WTC11 (cell line): Measurements from ENCODE around the gene PIRT. TPM values are rescaled to one million over a fixed set of nuclear protein-coding genes. Genes with fewer than 3 reads are reported as not detected.

Experiments
- ATAC-seq: fragments of 200-7000 bp; cut with Tn5 transposase; 2 replicates; pipeline ENCODE4 v1.10.0; 2021; ENCODE audit warnings: mild to moderate bottlenecking, moderate library complexity
- CTCF ChIA-PET: fragments of 300-600 bp; sonication (Branson Sonifier 250); formaldehyde crosslinking; loops from one replicate; lab custom pipeline; 2021; ENCODE audit warnings: antibody characterized with exemption; lab: Charles Lee
- POLR2A ChIA-PET: fragments of 350-600 bp; sonication (Branson Sonifier 250); formaldehyde crosslinking; loops from one replicate; lab custom pipeline; 2021; ENCODE audit warnings: antibody characterized with exemption; lab: Charles Lee
- DNase-seq: peaks from one replicate; pipeline ENCODE4 v3.0.0; 2021; ENCODE audit warnings: low spot score
- H3K27ac Mint-ChIP-seq: 2 replicates; pipeline ENCODE4 v1.8.0; 2021; ENCODE audit warnings: mixed read lengths
- H3K27me3 Mint-ChIP-seq: 2 replicates; pipeline ENCODE4 v1.8.0; 2021; ENCODE audit warnings: low read depth, mild to moderate bottlenecking, moderate library complexity, mixed read lengths
- H3K36me3 Mint-ChIP-seq: 2 replicates; pipeline ENCODE4 v1.8.0; 2021; ENCODE audit warnings: mixed read lengths
- H3K4me1 Mint-ChIP-seq: 2 replicates; pipeline ENCODE4 v1.8.0; 2022; ENCODE audit warnings: mixed read lengths
- H3K4me3 Mint-ChIP-seq: 2 replicates; pipeline ENCODE4 v1.8.0; 2021; ENCODE audit warnings: mild to moderate bottlenecking, moderate library complexity, mixed read lengths
- H3K9me3 Mint-ChIP-seq: 2 replicates; pipeline ENCODE4 v1.8.0; 2021; ENCODE audit warnings: mixed read lengths
- CBFB ChIP-seq: sonication (generic); formaldehyde crosslinking; IDR thresholded peaks from 2 replicates; pipeline ENCODE4 v1.8.1; 2022; ENCODE audit warnings: mild to moderate bottlenecking, low read depth, missing genetic modification reagents
- CREM ChIP-seq: sonication (generic); formaldehyde crosslinking; IDR thresholded peaks from 2 replicates; pipeline ENCODE4 v1.8.1; 2022; ENCODE audit warnings: mild to moderate bottlenecking, missing genetic modification reagents, moderate library complexity
- GABPB1 ChIP-seq: sonication (generic); formaldehyde crosslinking; IDR thresholded peaks from 2 replicates; pipeline ENCODE4 v1.8.1; 2023; ENCODE audit warnings: mild to moderate bottlenecking, missing genetic modification reagents
- NFE2L1 ChIP-seq: sonication (generic); formaldehyde crosslinking; IDR thresholded peaks from 2 replicates; pipeline ENCODE4 v1.8.1; 2023; ENCODE audit warnings: missing genetic modification reagents
- NR1H2 ChIP-seq: sonication (generic); formaldehyde crosslinking; IDR thresholded peaks from 2 replicates; pipeline ENCODE4 v1.9.0; 2021; ENCODE audit warnings: mild to moderate bottlenecking, moderate library complexity, missing genetic modification reagents
- SMAD3 ChIP-seq: sonication (generic); formaldehyde crosslinking; IDR thresholded peaks from 2 replicates; pipeline ENCODE4 v1.8.0; 2022; ENCODE audit warnings: missing genetic modification reagents, mild to moderate bottlenecking, borderline replicate concordance
- TEAD4 ChIP-seq: sonication (generic); formaldehyde crosslinking; IDR thresholded peaks from 2 replicates; pipeline ENCODE4 v1.8.0; 2022; ENCODE audit warnings: mild to moderate bottlenecking, missing genetic modification reagents
- total RNA-seq: library from RNA; stranded (reverse); gene quantifications from 3 replicates; pipeline ENCODE4 v1.2.3, GENCODE V29; 2021
- TF ChIP-seq, protein P1 (sequence below): fragments of 250-450 bp; sonication (Bioruptor Pico); IDR thresholded peaks from 2 replicates; pipeline ENCODE4 v1.9.0; 2021; ENCODE audit warnings: mild to moderate bottlenecking, borderline replicate concordance
- TF ChIP-seq, protein P2 (sequence below): sonication (generic); formaldehyde crosslinking; IDR thresholded peaks from 2 replicates; pipeline ENCODE4 v1.8.1; 2022; ENCODE audit warnings: mild to moderate bottlenecking, moderate library complexity, missing genetic modification reagents
- TF ChIP-seq, protein P3 (sequence below): fragments of 200-600 bp; IDR thresholded peaks from 2 replicates; pipeline ENCODE4 v1.8.0; 2022; ENCODE audit warnings: antibody characterized with exemption
- TF ChIP-seq, protein P4 (sequence below): sonication (generic); formaldehyde crosslinking; IDR thresholded peaks from 2 replicates; pipeline ENCODE4 v1.8.1; 2022; ENCODE audit warnings: low read depth, mild to moderate bottlenecking, moderate library complexity, missing genetic modification reagents, borderline replicate concordance
- TF ChIP-seq, protein P5 (sequence below): sonication (generic); formaldehyde crosslinking; IDR thresholded peaks from 2 replicates; pipeline ENCODE4 v1.8.1; 2023; ENCODE audit warnings: mild to moderate bottlenecking, missing genetic modification reagents, borderline replicate concordance
- TF ChIP-seq, protein P6 (sequence below): sonication (generic); formaldehyde crosslinking; IDR thresholded peaks from 2 replicates; pipeline ENCODE4 v1.8.0; 2023; ENCODE audit warnings: missing genetic modification reagents

The PIRT gene
- total RNA-seq, 1 experiment from 2014 or later, result not detected

DNA sequence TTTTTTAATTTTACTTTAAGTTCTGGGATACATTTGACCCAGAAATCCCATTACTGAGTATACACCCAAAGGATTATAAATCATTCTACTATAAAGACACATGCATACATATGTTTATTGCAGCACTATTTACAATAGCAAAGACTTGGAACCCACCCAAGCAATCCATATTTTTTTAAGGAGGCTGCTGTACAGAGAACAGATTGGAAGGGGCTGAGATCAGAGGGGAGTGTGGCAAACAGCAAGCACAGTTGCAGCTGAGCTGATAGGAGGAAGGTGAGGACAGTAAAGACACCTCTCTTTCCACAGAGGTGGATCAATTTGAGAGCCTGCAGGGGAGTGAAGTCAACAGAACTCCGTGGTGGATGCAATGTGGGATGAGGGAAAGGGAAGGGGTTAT is 23.8 kb downstream of the PIRT start (continued):
- TF ChIP-seq NR1H2 (no peak), CBFB (CRISPR knock-in tag) (no peak), CREM (no peak)
- TF ChIP-seq, protein P1, sequence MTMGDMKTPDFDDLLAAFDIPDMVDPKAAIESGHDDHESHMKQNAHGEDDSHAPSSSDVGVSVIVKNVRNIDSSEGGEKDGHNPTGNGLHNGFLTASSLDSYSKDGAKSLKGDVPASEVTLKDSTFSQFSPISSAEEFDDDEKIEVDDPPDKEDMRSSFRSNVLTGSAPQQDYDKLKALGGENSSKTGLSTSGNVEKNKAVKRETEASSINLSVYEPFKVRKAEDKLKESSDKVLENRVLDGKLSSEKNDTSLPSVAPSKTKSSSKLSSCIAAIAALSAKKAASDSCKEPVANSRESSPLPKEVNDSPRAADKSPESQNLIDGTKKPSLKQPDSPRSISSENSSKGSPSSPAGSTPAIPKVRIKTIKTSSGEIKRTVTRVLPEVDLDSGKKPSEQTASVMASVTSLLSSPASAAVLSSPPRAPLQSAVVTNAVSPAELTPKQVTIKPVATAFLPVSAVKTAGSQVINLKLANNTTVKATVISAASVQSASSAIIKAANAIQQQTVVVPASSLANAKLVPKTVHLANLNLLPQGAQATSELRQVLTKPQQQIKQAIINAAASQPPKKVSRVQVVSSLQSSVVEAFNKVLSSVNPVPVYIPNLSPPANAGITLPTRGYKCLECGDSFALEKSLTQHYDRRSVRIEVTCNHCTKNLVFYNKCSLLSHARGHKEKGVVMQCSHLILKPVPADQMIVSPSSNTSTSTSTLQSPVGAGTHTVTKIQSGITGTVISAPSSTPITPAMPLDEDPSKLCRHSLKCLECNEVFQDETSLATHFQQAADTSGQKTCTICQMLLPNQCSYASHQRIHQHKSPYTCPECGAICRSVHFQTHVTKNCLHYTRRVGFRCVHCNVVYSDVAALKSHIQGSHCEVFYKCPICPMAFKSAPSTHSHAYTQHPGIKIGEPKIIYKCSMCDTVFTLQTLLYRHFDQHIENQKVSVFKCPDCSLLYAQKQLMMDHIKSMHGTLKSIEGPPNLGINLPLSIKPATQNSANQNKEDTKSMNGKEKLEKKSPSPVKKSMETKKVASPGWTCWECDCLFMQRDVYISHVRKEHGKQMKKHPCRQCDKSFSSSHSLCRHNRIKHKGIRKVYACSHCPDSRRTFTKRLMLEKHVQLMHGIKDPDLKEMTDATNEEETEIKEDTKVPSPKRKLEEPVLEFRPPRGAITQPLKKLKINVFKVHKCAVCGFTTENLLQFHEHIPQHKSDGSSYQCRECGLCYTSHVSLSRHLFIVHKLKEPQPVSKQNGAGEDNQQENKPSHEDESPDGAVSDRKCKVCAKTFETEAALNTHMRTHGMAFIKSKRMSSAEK, result no peak

DNA sequence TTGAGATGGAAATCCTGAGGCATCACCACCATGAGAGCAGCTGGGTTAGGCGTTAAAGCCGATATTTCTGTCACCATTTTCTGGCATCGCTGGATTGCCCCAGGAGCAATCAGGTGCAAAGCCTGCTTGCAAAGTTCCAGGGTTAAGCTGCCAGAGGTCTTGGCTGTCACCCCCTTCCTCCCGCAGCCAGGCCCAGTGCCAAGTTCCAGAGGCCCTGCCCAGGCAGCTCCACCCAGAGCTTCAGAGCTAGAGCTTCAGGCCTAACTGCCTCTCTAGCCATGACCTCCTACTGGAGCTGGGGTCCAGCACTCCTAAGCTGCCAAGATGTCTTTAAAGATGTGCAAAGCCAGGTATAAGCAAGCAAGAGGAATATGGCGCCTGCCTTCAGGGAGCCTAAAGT is 25.2 kb downstream of the PIRT start:
- Mint-ChIP-seq H3K27ac (no peak overlapping the region), H3K36me3 (no peaks in the 10 kb centered on the region), H3K9me3 (no peaks in the 10 kb centered on the region), H3K4me1 (no peaks in the 10 kb centered on the region), H3K27me3 (peaks cover 3% of the 10 kb centered on the region; the same call in 1 of the 2 replicates)
- DNase-seq (no peak), ATAC-seq (no peak)
- ChIA-PET POLR2A (interaction anchor here (0.7 kb wide), 1 partner anchor 1208 kb away, joined by 3 read pairs; the partner anchor contains the start of gene MAP2K4), CTCF (interaction anchor here (0.7 to 1.7 kb wide), 2 partner anchors 32 to 40 kb away, joined by 3 to 5 read pairs; no protein-coding TSS in a partner anchor)
- TF ChIP-seq, protein P2, sequence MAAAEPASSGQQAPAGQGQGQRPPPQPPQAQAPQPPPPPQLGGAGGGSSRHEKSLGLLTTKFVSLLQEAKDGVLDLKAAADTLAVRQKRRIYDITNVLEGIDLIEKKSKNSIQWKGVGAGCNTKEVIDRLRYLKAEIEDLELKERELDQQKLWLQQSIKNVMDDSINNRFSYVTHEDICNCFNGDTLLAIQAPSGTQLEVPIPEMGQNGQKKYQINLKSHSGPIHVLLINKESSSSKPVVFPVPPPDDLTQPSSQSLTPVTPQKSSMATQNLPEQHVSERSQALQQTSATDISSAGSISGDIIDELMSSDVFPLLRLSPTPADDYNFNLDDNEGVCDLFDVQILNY (CRISPR knock-in tag), result no peak
- TF ChIP-seq, protein P3, sequence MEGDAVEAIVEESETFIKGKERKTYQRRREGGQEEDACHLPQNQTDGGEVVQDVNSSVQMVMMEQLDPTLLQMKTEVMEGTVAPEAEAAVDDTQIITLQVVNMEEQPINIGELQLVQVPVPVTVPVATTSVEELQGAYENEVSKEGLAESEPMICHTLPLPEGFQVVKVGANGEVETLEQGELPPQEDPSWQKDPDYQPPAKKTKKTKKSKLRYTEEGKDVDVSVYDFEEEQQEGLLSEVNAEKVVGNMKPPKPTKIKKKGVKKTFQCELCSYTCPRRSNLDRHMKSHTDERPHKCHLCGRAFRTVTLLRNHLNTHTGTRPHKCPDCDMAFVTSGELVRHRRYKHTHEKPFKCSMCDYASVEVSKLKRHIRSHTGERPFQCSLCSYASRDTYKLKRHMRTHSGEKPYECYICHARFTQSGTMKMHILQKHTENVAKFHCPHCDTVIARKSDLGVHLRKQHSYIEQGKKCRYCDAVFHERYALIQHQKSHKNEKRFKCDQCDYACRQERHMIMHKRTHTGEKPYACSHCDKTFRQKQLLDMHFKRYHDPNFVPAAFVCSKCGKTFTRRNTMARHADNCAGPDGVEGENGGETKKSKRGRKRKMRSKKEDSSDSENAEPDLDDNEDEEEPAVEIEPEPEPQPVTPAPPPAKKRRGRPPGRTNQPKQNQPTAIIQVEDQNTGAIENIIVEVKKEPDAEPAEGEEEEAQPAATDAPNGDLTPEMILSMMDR, result no peak
- TF ChIP-seq, protein P4, sequence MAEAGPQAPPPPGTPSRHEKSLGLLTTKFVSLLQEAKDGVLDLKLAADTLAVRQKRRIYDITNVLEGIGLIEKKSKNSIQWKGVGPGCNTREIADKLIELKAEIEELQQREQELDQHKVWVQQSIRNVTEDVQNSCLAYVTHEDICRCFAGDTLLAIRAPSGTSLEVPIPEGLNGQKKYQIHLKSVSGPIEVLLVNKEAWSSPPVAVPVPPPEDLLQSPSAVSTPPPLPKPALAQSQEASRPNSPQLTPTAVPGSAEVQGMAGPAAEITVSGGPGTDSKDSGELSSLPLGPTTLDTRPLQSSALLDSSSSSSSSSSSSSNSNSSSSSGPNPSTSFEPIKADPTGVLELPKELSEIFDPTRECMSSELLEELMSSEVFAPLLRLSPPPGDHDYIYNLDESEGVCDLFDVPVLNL (CRISPR knock-in tag), result no peak
- TF ChIP-seq, protein P5, sequence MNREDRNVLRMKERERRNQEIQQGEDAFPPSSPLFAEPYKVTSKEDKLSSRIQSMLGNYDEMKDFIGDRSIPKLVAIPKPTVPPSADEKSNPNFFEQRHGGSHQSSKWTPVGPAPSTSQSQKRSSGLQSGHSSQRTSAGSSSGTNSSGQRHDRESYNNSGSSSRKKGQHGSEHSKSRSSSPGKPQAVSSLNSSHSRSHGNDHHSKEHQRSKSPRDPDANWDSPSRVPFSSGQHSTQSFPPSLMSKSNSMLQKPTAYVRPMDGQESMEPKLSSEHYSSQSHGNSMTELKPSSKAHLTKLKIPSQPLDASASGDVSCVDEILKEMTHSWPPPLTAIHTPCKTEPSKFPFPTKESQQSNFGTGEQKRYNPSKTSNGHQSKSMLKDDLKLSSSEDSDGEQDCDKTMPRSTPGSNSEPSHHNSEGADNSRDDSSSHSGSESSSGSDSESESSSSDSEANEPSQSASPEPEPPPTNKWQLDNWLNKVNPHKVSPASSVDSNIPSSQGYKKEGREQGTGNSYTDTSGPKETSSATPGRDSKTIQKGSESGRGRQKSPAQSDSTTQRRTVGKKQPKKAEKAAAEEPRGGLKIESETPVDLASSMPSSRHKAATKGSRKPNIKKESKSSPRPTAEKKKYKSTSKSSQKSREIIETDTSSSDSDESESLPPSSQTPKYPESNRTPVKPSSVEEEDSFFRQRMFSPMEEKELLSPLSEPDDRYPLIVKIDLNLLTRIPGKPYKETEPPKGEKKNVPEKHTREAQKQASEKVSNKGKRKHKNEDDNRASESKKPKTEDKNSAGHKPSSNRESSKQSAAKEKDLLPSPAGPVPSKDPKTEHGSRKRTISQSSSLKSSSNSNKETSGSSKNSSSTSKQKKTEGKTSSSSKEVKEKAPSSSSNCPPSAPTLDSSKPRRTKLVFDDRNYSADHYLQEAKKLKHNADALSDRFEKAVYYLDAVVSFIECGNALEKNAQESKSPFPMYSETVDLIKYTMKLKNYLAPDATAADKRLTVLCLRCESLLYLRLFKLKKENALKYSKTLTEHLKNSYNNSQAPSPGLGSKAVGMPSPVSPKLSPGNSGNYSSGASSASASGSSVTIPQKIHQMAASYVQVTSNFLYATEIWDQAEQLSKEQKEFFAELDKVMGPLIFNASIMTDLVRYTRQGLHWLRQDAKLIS, result no peak
- TF ChIP-seq TEAD4 (CRISPR knock-in tag), result no peak
- no peak for TF ChIP-seq NR1H2
- TF ChIP-seq GABPB1 (CRISPR knock-in tag), result no peak
- no peak for TF ChIP-seq SMAD3
- TF ChIP-seq, protein P6, sequence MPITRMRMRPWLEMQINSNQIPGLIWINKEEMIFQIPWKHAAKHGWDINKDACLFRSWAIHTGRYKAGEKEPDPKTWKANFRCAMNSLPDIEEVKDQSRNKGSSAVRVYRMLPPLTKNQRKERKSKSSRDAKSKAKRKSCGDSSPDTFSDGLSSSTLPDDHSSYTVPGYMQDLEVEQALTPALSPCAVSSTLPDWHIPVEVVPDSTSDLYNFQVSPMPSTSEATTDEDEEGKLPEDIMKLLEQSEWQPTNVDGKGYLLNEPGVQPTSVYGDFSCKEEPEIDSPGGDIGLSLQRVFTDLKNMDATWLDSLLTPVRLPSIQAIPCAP (CRISPR knock-in tag), result no peak
- no peak for TF ChIP-seq NFE2L1 (CRISPR knock-in tag)
- TF ChIP-seq, all 79 proteins: peak for 0
- H3K4me3 Mint-ChIP-seq, result no peak overlapping the region
